A549 (cell line): Measurements from ENCODE around the gene PRDM10.

Experiments used
- CTCF ChIP-seq: fragments of >200 bp; sonication (Bioruptor Twin); formaldehyde crosslinking; IDR thresholded peaks from 3 replicates; pipeline ENCODE4 v1.5.1; 2016
- GATA3 ChIP-seq: IDR thresholded peaks from 2 replicates; pipeline ENCODE4 v1.6.1; 2012; ENCODE audit warnings: borderline replicate concordance
- POLR2A ChIP-seq: IDR thresholded peaks from 2 replicates; pipeline ENCODE4 v1.6.1; 2012; ENCODE audit warnings: mild to moderate bottlenecking, low read length
- REST ChIP-seq: fragments of 200-600 bp; sonication (generic); IDR thresholded peaks from 2 replicates; pipeline ENCODE4 v1.6.1; 2016; ENCODE audit warnings: antibody characterized with exemption, mild to moderate bottlenecking, moderate library complexity
- SREBF2 ChIP-seq: fragments of 450-650 bp; IDR thresholded peaks from 2 replicates; pipeline ENCODE4 v1.6.1; 2014; ENCODE audit warnings: mild to moderate bottlenecking, moderate library complexity
- ZNF302 ChIP-seq: fragments of 250-450 bp; sonication (Bioruptor Pico); IDR thresholded peaks from 2 replicates; pipeline ENCODE4 v1.9.0; 2021; ENCODE audit warnings: inconsistent platforms, mild to moderate bottlenecking, moderate library complexity

GRCh38 chr11:129944696-129945095 is 57.9 kb downstream of the PRDM10 start:
- TF ChIP-seq CTCF: no peak
- no peak for TF ChIP-seq ZNF302 (CRISPR knock-in tag)
- no peak for TF ChIP-seq GATA3
- no peak for TF ChIP-seq REST
- no peak for TF ChIP-seq SREBF2
- TF ChIP-seq POLR2A: no peak
